ENCODE results near the gene MGRN1. TPM values are rescaled to one million over a fixed set of nuclear protein-coding genes. Genes with fewer than 3 reads are reported as not detected.

The MGRN1 gene
- total RNA-seq, 1 donor from 2014 or later = 91.5 TPM

GRCh38 chr16:4667203-4667963 lies 42.8 kb downstream of the MGRN1 start:
- no peak overlapping the region for H3K4me3 Mint-ChIP-seq (ENCODE audit: unreplicated experiment)
- Histone ChIP-seq H3K36me3 (ENCODE audit: insufficient read depth, low read length) (peaks cover 21% of the 10 kb centered on the region), H3K79me2 (ENCODE audit: insufficient read depth, low read length) (peaks cover 19% of the 10 kb centered on the region), H3K9me3 (ENCODE audit: insufficient read depth, low read depth, low read length) (no peaks in the 10 kb centered on the region), H2AFZ (ENCODE audit: low read depth, low read length) (no peak overlapping the region), H3K27ac (ENCODE audit: low read depth, low read length) (no peak overlapping the region), H3K4me2 (ENCODE audit: low read length) (no peak overlapping the region), H4K20me1 (ENCODE audit: insufficient read depth, low read length) (peaks cover 61% of the 10 kb centered on the region), H3K4me3 (ENCODE audit: insufficient read depth, low read depth, low read length) (no peak overlapping the region), H3K4me1 (ENCODE audit: insufficient read depth, low read length) (peaks cover 8% of the 10 kb centered on the region), H3K27me3 (ENCODE audit: insufficient read depth, low read length) (no peaks in the 10 kb centered on the region), H3K9ac (ENCODE audit: low read length) (no peak overlapping the region)
- FAIRE-seq (no peak), DNase-seq (ENCODE audit: low read depth) (no peak)
- no peaks in the 10 kb centered on the region for H3K27me3 Mint-ChIP-seq (ENCODE audit: low read depth, unreplicated experiment)
- H3K4me1 Mint-ChIP-seq (ENCODE audit: low read depth, unreplicated experiment) = peaks cover 15% of the 10 kb centered on the region
- no peaks in the 10 kb centered on the region for H3K9me3 Mint-ChIP-seq (ENCODE audit: unreplicated experiment)
- TF ChIP-seq EZH2 (IDR thresholded peaks at IDR 0.05; ENCODE audit: insufficient read depth, low read length) (no peak), CTCF (IDR thresholded peaks at IDR 0.05; ENCODE audit: insufficient read depth, low read depth, low read length) (no peak)
- peaks cover 14% of the 10 kb centered on the region for H3K36me3 Mint-ChIP-seq (ENCODE audit: low read depth, unreplicated experiment)
- H3K27ac Mint-ChIP-seq (ENCODE audit: unreplicated experiment) = no peak overlapping the region

- peaks cover 12% of the 10 kb centered on the region for H3K4me1 Mint-ChIP-seq (ENCODE audit: low read depth, unreplicated experiment)
- FAIRE-seq = no peak
Observed at GRCh38 chr16:4668313-4668960, 43.8 kb downstream of the MGRN1 start.

More at GRCh38 chr16:4668313-4668960, 43.8 kb downstream of the MGRN1 start:
- no peak for DNase-seq (ENCODE audit: low read depth)
- Histone ChIP-seq H3K4me3 (ENCODE audit: insufficient read depth, low read depth, low read length) (no peak overlapping the region), H3K9me3 (ENCODE audit: insufficient read depth, low read depth, low read length) (no peaks in the 10 kb centered on the region), H3K79me2 (ENCODE audit: insufficient read depth, low read length) (peaks cover 14% of the 10 kb centered on the region), H3K4me2 (ENCODE audit: low read length) (no peak overlapping the region), H3K27me3 (ENCODE audit: insufficient read depth, low read length) (no peaks in the 10 kb centered on the region), H3K9ac (ENCODE audit: low read length) (no peak overlapping the region), H4K20me1 (ENCODE audit: insufficient read depth, low read length) (peaks cover 56% of the 10 kb centered on the region), H3K4me1 (ENCODE audit: insufficient read depth, low read length) (peaks cover 8% of the 10 kb centered on the region), H3K36me3 (ENCODE audit: insufficient read depth, low read length) (peaks cover 21% of the 10 kb centered on the region), H3K27ac (ENCODE audit: low read depth, low read length) (no peak overlapping the region), H2AFZ (ENCODE audit: low read depth, low read length) (no peak overlapping the region)
- no peak overlapping the region for H3K4me3 Mint-ChIP-seq (ENCODE audit: unreplicated experiment)
- no peak for TF ChIP-seq EZH2 (IDR thresholded peaks at IDR 0.05; ENCODE audit: insufficient read depth, low read length)
- TF ChIP-seq CTCF (IDR thresholded peaks at IDR 0.05; ENCODE audit: insufficient read depth, low read depth, low read length) = no peak
- H3K36me3 Mint-ChIP-seq (ENCODE audit: low read depth, unreplicated experiment) = peaks cover 14% of the 10 kb centered on the region
- no peaks in the 10 kb centered on the region for H3K27me3 Mint-ChIP-seq (ENCODE audit: low read depth, unreplicated experiment)
- no peak overlapping the region for H3K27ac Mint-ChIP-seq (ENCODE audit: unreplicated experiment)
- no peaks in the 10 kb centered on the region for H3K9me3 Mint-ChIP-seq (ENCODE audit: unreplicated experiment)

All from astrocyte (in vitro differentiated cells and primary cell).